Hepatocyte (in vitro differentiated cells): ENCODE measurements around the gene UXS1. TPM values are rescaled to one million over a fixed set of nuclear protein-coding genes. Genes with fewer than 3 reads are reported as not detected.

Experiments
- DNase-seq: peaks from one replicate; pipeline ENCODE4 v3.0.0-alpha.2; 2016; ENCODE audit warnings: low spot score
- H2AFZ ChIP-seq: fragments of 200-600 bp; sonication (generic); 2 replicates; pipeline ENCODE4 v1.6.0; 2016; ENCODE audit warnings: antibody characterized with exemption, mild to moderate bottlenecking
- H3K27ac ChIP-seq: fragments of 200-600 bp; sonication (generic); 2 replicates; pipeline ENCODE4 v1.5.1; 2016; ENCODE audit warnings: mild to moderate bottlenecking
- H3K27me3 ChIP-seq: fragments of 200-600 bp; sonication (generic); 2 replicates; pipeline ENCODE4 v1.6.1; 2016
- H3K36me3 ChIP-seq: fragments of 200-600 bp; sonication (generic); replicated peaks from 2 replicates; pipeline ENCODE4 v1.5.1; 2016; ENCODE audit warnings: low read depth; ENCODE audit not compliant: insufficient read depth
- H3K4me1 ChIP-seq: fragments of 200-600 bp; sonication (generic); 2 replicates; pipeline ENCODE4 v1.5.1; 2016; ENCODE audit warnings: mild to moderate bottlenecking, moderate library complexity; ENCODE audit not compliant: insufficient read depth
- H3K4me2 ChIP-seq: fragments of 200-600 bp; sonication (generic); 2 replicates; pipeline ENCODE4 v1.6.0; 2016
- H3K4me3 ChIP-seq: fragments of 200-600 bp; sonication (generic); 2 replicates; pipeline ENCODE4 v1.5.1; 2016; ENCODE audit warnings: mild to moderate bottlenecking
- H3K79me2 ChIP-seq: fragments of 200-600 bp; sonication (generic); 2 replicates; pipeline ENCODE4 v1.6.0; 2017; ENCODE audit warnings: mild to moderate bottlenecking
- H3K9me2 ChIP-seq: fragments of 200-600 bp; sonication (generic); replicated peaks from 2 replicates; pipeline ENCODE4 v1.6.0; 2017; ENCODE audit warnings: mild to moderate bottlenecking; ENCODE audit not compliant: insufficient read depth
- H3K9me3 ChIP-seq: fragments of 200-600 bp; sonication (generic); 2 replicates; pipeline ENCODE4 v1.5.1; 2016; ENCODE audit warnings: low read depth, mild to moderate bottlenecking
- H4K20me1 ChIP-seq: fragments of 200-600 bp; sonication (generic); 2 replicates; pipeline ENCODE4 v1.6.0; 2016; ENCODE audit warnings: mild to moderate bottlenecking; ENCODE audit not compliant: insufficient read depth, poor library complexity, severe bottlenecking
- EZH2 ChIP-seq: fragments of 200-600 bp; sonication (generic); IDR thresholded peaks from 2 replicates; pipeline ENCODE4 v1.6.1; 2016; ENCODE audit warnings: antibody characterized with exemption, mild to moderate bottlenecking, borderline replicate concordance
- EZH2phosphoT487 ChIP-seq: fragments of 200-600 bp; sonication (generic); IDR thresholded peaks from one replicate; pipeline ENCODE4 v1.6.1; 2018; ENCODE audit warnings: antibody characterized with exemption, mild to moderate bottlenecking, low read depth, moderate library complexity; ENCODE audit not compliant: unreplicated experiment, severe bottlenecking
- WGBS: methylation state at CpG from one replicate; pipeline ENCODE4 v1.1.6; 2016; ENCODE audit warnings: low lambda C conversion rate; ENCODE audit errors: missing lambda C conversion rate; 5-methylcytosine and 5-hydroxymethylcytosine counted together
- polyA plus RNA-seq: library from polyadenylated mRNA; unstranded; fragments of >200 nt; fragmentation: Nextera tagmentation; extraction: Ambion mirVana; gene quantifications from 2 replicates; pipeline ENCODE4 v1.2.1, GENCODE V29; 2016
- total RNA-seq: library from RNA; depleted of rRNA; stranded (reverse); fragments of >200 nt; gene quantifications from 2 replicates; pipeline ENCODE4 v1.2.3, GENCODE V29; 2014
- TF ChIP-seq, protein P1 (sequence below): fragments of 200-600 bp; sonication (generic); IDR thresholded peaks from 2 replicates; pipeline ENCODE4 v1.5.1; 2016; ENCODE audit warnings: antibody characterized with exemption, mild to moderate bottlenecking; ENCODE audit not compliant: poor library complexity

UXS1 gene
- total and polyA plus RNA-seq, 2 experiments from 2014 or later = 46.5 to 83.2 TPM

DNA sequence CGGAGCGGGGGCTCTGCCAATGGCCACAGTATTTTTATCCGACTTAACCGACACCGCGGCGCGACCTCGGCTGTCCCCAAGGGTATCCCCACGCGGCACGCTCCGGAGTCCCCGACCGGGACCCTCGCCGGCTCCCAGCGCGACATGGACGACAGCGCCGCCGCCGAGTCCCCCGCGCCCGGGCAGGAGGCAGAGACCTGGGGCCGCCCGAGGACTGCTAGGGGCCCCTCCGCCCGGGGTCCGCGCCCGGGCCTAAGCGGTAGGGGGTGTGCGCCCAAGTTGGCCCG lies 468 bp downstream of the UXS1 start:
- Histone ChIP-seq H3K27me3 (no peaks in the 10 kb centered on the region), H3K27ac (peak overlapping the region; percentile 84), H3K36me3 (no peaks in the 10 kb centered on the region), H3K4me3 (peak overlapping the region; percentile 97), H3K9me3 (no peaks in the 10 kb centered on the region), H4K20me1 (peaks cover 6% of the 10 kb centered on the region), H3K9me2 (no peaks in the 10 kb centered on the region), H3K4me2 (peak overlapping the region; percentile 93), H2AFZ (peak overlapping the region; percentile 89), H3K79me2 (peaks cover 41% of the 10 kb centered on the region), H3K4me1 (peaks cover 14% of the 10 kb centered on the region)
- DNase-seq = no peak
- WGBS = 1% methylated on average over 37 of the region's 37 CpGs
- TF ChIP-seq EZH2phosphoT487 = no peak
- TF ChIP-seq, protein P1, sequence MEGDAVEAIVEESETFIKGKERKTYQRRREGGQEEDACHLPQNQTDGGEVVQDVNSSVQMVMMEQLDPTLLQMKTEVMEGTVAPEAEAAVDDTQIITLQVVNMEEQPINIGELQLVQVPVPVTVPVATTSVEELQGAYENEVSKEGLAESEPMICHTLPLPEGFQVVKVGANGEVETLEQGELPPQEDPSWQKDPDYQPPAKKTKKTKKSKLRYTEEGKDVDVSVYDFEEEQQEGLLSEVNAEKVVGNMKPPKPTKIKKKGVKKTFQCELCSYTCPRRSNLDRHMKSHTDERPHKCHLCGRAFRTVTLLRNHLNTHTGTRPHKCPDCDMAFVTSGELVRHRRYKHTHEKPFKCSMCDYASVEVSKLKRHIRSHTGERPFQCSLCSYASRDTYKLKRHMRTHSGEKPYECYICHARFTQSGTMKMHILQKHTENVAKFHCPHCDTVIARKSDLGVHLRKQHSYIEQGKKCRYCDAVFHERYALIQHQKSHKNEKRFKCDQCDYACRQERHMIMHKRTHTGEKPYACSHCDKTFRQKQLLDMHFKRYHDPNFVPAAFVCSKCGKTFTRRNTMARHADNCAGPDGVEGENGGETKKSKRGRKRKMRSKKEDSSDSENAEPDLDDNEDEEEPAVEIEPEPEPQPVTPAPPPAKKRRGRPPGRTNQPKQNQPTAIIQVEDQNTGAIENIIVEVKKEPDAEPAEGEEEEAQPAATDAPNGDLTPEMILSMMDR = no peak

GRCh38 chr2:106192752-106193689 lies 1.1 kb downstream of the UXS1 start:
- peaks cover 11% of the 10 kb centered on the region for H3K4me1 ChIP-seq
- WGBS = 3% methylated on average over 30 of the region's 30 CpGs

GRCh38 chr2:106191511-106192016 lies 2.5 kb downstream of the UXS1 start:
- Histone ChIP-seq H3K9me3 (no peaks in the 10 kb centered on the region), H3K27me3 (no peaks in the 10 kb centered on the region), H3K27ac (no peak overlapping the region), H3K79me2 (peaks cover 62% of the 10 kb centered on the region), H4K20me1 (peaks cover 6% of the 10 kb centered on the region), H3K36me3 (no peaks in the 10 kb centered on the region), H2AFZ (no peak overlapping the region), H3K4me2 (peak overlapping the region; percentile 93), H3K4me1 (peaks cover 8% of the 10 kb centered on the region), H3K9me2 (no peaks in the 10 kb centered on the region), H3K4me3 (no peak overlapping the region)
- DNase-seq = no peak
- no peak for TF ChIP-seq EZH2
- TF ChIP-seq, protein P1 = no peak
- TF ChIP-seq EZH2phosphoT487 = no peak
- WGBS = 78% methylated on average over 5 of the region's 5 CpGs

More at GRCh38 chr2:106192752-106193689, 1.1 kb downstream of the UXS1 start:
- no peaks in the 10 kb centered on the region for H3K9me2 ChIP-seq
- H3K36me3 ChIP-seq = no peaks in the 10 kb centered on the region
- peak overlapping the region; percentile 97 for H3K4me3 ChIP-seq
- peak overlapping the region; percentile 84 for H3K27ac ChIP-seq
- H2AFZ ChIP-seq = peak overlapping the region; percentile 89
- H3K27me3 ChIP-seq = no peaks in the 10 kb centered on the region
- peak overlapping the region; percentile 93 for H3K4me2 ChIP-seq
- DNase-seq = peak; percentile 78
- peaks cover 48% of the 10 kb centered on the region for H3K79me2 ChIP-seq
- TF ChIP-seq EZH2 = no peak
- no peak for TF ChIP-seq EZH2phosphoT487
- TF ChIP-seq, protein P1 = no peak
- peaks cover 6% of the 10 kb centered on the region for H4K20me1 ChIP-seq
- H3K9me3 ChIP-seq = no peaks in the 10 kb centered on the region
